ENCODE data around the gene AMHR2.

DNA sequence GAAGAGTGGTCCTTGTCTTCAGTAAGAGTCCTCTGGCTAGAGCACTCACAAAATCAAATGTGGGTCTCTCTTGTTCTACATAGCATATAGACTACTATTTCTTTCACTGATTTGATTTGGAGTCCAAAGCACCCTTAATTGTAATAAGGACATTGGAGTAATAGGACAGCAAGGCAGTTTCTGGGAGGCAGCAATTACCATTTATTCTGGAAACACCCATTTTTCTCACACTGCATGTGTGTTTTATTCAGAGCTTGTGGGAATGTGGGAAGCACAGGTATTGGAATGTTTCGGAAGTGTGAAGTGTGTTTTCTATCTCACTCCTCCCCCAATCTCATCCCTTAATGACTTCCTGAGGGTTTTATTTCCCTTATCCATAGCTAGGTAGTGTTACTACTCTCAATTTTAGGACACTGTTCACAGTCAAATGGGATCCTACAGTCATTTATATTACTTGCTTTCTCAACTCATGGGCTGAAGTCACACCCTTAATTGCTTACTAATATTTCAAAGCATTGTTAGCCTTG lies 48.5 kb downstream of the AMHR2 start:
- TF ChIP-seq POLR2A (IDR thresholded peaks at IDR 0.05; ENCODE audit: low read depth, low read length) = no peak
- TF ChIP-seq, protein P1, sequence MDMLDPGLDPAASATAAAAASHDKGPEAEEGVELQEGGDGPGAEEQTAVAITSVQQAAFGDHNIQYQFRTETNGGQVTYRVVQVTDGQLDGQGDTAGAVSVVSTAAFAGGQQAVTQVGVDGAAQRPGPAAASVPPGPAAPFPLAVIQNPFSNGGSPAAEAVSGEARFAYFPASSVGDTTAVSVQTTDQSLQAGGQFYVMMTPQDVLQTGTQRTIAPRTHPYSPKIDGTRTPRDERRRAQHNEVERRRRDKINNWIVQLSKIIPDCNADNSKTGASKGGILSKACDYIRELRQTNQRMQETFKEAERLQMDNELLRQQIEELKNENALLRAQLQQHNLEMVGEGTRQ (IDR thresholded peaks at IDR 0.05; ENCODE audit: low read depth, low read length) = no peak
- TF ChIP-seq CTCF (conservative IDR thresholded peaks at IDR 0.05; ENCODE audit: low read depth, low read length) = no peak
- no peak for TF ChIP-seq MAFK (IDR thresholded peaks at IDR 0.05; ENCODE audit: low read depth, low read length)
- no peak for TF ChIP-seq CHD1 (IDR thresholded peaks at IDR 0.05; ENCODE audit: low read depth, low read length)
- no peak for TF ChIP-seq SMC3 (IDR thresholded peaks at IDR 0.05; ENCODE audit: low read depth, low read length)
- TF ChIP-seq FOS (IDR thresholded peaks at IDR 0.05; ENCODE audit: low read depth, low read length) = no peak
- no peak for TF ChIP-seq BHLHE40 (IDR thresholded peaks at IDR 0.05; ENCODE audit: low read depth, low read length)
- no peak for TF ChIP-seq MXI1 (IDR thresholded peaks at IDR 0.05; ENCODE audit: borderline replicate concordance, low read depth, low read length)
- TF ChIP-seq RFX5 (IDR thresholded peaks at IDR 0.05; ENCODE audit: low read depth, low read length) = no peak

All from IMR-90 (cell line).